ENCODE data around the gene MYH4. TPM values are rescaled to one million over a fixed set of nuclear protein-coding genes. Genes with fewer than 3 reads are reported as not detected.

MYH4 gene
- not detected in 2 replicates for total RNA-seq (2014; rRNA removed; shearing (Covaris generic))

- in situ Hi-C loops (cut with HindIII; ENCODE audit: low sequenced_read_pairs), result no loop called here
Observed at GRCh38 chr17:10469459-10469858, at the start of gene MYH4. TSS of gene MYH4 (minus strand) at chr17:10469559. CDS start at chr17:10466745, 2,814 bp downstream.

DNA sequence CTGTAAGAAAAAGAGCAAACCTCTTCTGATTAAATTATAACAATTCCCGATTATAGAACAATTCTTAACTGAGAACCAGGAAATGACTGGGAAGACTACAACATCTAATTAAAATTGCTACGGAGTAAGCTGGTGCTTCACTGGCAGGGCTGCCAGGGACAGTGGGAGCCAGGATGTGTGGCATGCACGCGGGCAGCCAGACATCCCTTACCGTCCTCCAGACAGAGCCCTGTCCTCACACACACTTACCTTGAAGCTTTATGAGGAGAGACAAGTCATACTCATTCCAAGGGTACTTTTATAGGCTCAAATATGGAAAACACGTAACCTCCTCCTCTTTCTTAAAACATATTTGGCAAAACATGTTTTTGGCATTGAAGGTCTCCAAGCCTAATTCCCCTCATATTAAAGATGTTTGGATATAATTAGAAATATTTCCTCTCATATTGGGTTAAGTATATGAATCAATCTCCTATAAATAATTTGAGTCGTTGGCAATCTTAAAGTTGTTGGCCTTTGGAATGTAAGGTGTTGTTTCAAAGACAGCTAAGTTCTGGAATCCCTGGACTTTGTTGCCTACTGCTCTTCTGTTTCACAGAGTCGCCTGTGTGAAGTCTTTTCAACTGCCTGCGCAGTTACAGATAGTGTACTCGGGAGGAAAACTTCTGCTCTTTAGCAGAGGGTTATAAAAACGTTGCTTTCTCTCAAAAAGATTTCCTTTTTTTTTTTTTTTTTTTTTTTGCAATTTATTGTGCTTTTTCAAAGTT, 49.1 kb upstream of the MYH4 start, which contains the start of gene MYH1:
Gene MYH1 (minus strand): TSS at position 272 of the 767 bp plus-strand sequence. CDS start 1,900 bp downstream, outside the sequence.
- no peak for DNase-seq (ENCODE audit: low spot score)
- in situ Hi-C loops (cut with HindIII; ENCODE audit: low sequenced_read_pairs), result no loop called here

More at GRCh38 chr17:10469459-10469858, at the start of gene MYH4:
- no peak for DNase-seq (ENCODE audit: low spot score)

DNA sequence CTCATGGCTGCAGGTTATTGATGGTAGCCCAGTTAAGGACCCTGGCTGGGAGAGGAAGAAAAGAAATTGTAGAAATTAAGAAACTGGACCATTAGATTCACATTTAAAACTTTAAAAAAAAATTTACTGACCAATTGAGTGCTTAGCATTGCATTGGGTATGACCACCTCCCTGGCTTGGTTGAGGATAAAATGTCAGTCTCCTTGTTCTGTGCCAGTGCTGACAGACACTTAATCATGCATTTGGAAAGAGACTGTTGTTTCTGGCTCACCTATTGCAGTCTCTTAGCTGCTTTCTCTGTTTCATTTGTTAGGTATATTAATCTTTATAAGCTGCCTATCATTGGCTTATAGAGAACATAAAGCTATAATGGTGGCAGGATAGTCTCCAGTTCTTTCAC, 47.3 kb upstream of the MYH4 start:
- DNase-seq (ENCODE audit: low spot score), result no peak
- in situ Hi-C loops (cut with HindIII; ENCODE audit: low sequenced_read_pairs), result no loop called here

GRCh38 chr17:10516065-10516464, 46.7 kb upstream of the MYH4 start:
- in situ Hi-C loops (cut with HindIII; ENCODE audit: low sequenced_read_pairs), result no loop called here

GRCh38 chr17:10513299-10514067, 44.1 kb upstream of the MYH4 start:
- in situ Hi-C loops (cut with HindIII; ENCODE audit: low sequenced_read_pairs), result no loop called here
- no peak for DNase-seq (ENCODE audit: low spot score)

More at GRCh38 chr17:10516065-10516464, 46.7 kb upstream of the MYH4 start:
- no peak for DNase-seq (ENCODE audit: low spot score)

DNA sequence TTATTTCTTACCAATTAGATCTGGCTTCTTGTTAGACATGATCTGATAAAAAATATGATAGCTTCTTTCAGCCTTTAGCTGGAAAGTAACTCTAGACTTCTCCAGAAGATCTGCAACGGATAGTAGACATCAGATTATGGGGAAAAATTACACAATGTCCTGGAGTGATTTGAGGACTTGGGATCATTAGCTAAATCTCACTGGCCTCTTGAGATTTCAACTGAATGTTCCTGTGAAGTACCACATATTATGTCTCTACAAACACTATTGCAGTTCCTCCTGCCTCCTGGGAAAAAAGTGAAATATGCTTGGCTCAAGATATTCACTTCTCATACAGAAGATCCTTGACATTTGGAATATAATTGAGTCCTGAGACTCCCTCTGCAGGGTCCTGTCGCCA, 43.5 kb upstream of the MYH4 start:
- in situ Hi-C loops (cut with HindIII; ENCODE audit: low sequenced_read_pairs), result no loop called here
- DNase-seq (ENCODE audit: low spot score), result no peak

DNA sequence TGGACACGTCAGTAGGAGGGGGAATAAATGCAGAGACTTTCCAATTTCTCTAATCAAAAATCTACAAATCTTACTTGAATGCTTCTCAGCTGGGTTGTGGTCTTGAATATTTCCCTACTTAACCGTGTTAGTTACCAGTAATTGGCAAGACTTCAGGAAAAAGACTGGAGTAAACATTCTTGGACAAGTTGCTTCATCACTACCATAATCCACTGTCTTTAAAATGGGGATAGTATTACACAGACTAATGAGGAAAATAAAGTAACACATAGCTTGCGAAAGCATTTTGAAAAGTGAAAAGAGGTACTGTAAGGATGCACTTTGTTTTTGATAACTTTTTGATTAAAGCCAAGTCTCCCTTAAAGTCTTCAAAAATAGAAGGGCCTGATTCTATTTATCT, 30.6 kb upstream of the MYH4 start:
- in situ Hi-C loops (cut with HindIII; ENCODE audit: low sequenced_read_pairs), result no loop called here
- no peak for DNase-seq (ENCODE audit: low spot score)

GRCh38 chr17:10492004-10492403, 22.6 kb upstream of the MYH4 start:
- DNase-seq (ENCODE audit: low spot score), result no peak
- in situ Hi-C loops (cut with HindIII; ENCODE audit: low sequenced_read_pairs), result no loop called here

- in situ Hi-C loops (cut with HindIII; ENCODE audit: low sequenced_read_pairs), result no loop called here
- DNase-seq (ENCODE audit: low spot score), result no peak
Observed at GRCh38 chr17:10482252-10482651, 12.9 kb upstream of the MYH4 start.

GRCh38 chr17:10477701-10478100, 8.3 kb upstream of the MYH4 start:
- DNase-seq (ENCODE audit: low spot score), result no peak
- in situ Hi-C loops (cut with HindIII; ENCODE audit: low sequenced_read_pairs), result no loop called here

DNA sequence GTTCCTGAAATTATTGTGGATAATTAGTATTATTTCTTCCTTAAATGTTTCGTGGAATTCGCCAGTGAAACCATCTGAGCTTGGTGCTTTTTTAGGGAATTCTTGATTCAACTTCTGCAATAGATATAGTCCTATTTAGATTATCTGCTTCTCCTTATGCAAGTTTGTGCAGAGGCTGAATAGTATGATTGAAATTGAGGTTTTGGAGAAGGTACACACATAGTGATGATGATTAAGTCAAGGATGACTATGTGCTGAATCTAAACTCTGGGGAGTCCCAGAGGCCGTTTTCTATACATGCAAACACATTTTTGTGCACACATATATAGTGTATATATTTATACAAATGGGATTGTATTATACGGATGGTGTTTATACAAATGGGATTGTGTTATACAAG, 5.2 kb upstream of the MYH4 start:
- in situ Hi-C loops (cut with HindIII; ENCODE audit: low sequenced_read_pairs), result no loop called here

GRCh38 chr17:10471858-10472257, 2.5 kb upstream of the MYH4 start:
- in situ Hi-C loops (cut with HindIII; ENCODE audit: low sequenced_read_pairs), result no loop called here
- no peak for DNase-seq (ENCODE audit: low spot score)

More for the DNA sequence above, 5.2 kb upstream of the MYH4 start:
- DNase-seq (ENCODE audit: low spot score), result no peak

GRCh38 chr17:10463402-10463801, 6.0 kb downstream of the MYH4 start:
- in situ Hi-C loops (cut with HindIII; ENCODE audit: low sequenced_read_pairs), result no loop called here
- DNase-seq (ENCODE audit: low spot score), result no peak

DNA sequence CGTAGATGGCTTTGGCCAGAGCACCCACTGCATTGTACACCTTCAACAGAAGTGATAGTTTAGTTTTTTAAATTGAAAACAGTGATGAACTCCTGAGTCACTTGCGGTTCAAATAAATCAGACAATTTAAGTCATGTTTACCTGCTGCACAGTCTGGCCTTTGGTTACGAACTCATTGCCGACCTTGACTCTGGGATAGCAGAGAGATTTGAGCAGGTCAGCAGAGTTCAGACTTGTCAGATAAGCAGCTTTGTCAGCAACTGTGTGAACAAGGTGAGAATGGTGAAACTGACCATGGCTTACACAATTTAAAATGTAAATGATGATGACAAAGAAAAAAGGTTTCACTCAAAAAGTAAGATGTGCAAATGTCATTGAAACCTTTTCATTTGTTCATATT, 9.3 kb downstream of the MYH4 start:
- in situ Hi-C loops (cut with HindIII; ENCODE audit: low sequenced_read_pairs), result no loop called here
- no peak for DNase-seq (ENCODE audit: low spot score)

DNA sequence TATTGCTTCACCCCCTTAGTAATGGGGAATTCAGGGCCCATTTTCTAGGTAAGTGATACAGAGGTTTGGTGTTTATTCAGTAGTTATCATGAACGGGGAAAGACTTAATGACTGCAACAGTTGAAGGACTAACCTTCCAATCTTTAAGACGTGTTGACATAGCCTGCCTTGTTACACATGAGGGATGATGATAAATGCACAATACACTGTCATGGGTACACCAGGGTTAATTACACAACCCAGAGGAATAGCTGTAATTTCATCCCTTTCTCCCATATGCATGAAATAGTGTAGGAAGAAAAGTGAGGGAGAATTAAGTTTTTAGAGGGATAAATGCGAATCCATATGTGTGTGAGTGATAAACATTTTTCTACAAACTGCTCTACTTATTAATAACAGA, 10.7 kb downstream of the MYH4 start:
- DNase-seq (ENCODE audit: low spot score), result no peak
- in situ Hi-C loops (cut with HindIII; ENCODE audit: low sequenced_read_pairs), result no loop called here

GRCh38 chr17:10457952-10458351, 11.4 kb downstream of the MYH4 start:
- in situ Hi-C loops (cut with HindIII; ENCODE audit: low sequenced_read_pairs), result no loop called here
- no peak for DNase-seq (ENCODE audit: low spot score)

DNA sequence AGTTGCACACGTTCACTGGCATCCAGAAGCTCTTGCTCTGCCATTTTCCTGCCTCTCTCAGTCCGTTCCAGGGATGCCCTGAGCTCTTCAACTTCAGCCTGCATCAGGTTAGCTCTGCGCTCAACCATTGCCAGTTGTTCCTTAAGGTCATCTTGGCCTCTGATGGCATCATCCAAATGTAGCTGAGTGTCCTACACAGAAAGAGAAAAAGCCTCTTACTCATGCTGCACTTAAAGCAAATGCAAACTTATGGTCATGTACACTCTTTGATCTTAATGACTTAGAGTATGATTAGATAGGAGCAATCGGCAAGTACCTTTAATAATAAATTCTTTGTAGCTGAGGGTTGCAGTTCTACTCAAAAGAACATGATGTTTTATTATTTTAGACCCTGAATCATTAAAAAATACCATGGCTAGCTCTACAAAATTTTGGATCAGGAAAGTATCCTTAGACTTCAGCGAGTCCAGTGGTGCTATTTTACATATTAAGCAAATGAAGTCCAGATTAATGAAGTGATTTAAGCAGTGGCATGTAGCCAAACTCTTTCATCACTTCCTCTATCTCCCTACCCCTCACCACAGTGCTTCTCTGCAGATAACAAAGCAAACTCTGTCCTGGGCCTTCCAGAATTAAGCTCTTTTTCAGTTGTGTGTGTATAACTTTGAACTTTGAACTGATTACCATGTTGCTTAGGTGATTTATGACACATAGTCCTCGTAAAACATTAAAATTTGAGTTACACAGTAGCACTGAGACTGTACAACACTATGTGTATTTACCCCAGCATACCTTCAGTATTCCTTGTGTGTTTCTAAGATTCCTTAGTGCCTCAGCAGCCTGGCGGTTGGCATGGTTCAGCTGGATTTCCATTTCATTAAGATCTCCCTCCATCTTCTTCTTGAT, 22.1 kb downstream of the MYH4 start:
- DNase-seq (ENCODE audit: low spot score), result no peak
- in situ Hi-C loops (cut with HindIII; ENCODE audit: low sequenced_read_pairs), result no loop called here

DNA sequence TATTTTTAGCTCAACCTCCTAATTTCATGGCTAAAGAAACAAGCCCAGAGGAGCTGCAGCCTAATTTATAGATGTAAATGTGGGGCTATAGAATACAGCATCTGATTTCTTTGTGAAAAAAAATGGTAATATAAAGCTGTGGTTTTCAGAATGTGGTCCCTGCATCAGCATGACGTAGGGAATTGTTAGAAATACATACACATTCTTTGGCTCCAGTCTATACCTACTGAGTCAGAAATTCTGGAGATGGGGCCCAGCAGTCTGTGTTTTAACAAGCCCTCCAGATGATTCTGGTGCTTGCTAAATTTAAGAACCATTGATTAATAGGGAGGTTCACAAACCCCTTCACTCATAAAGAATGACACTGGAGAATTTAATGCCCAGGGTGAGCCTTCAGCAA, 29.5 kb downstream of the MYH4 start:
- in situ Hi-C loops (cut with HindIII; ENCODE audit: low sequenced_read_pairs), result no loop called here
- no peak for DNase-seq (ENCODE audit: low spot score)

- in situ Hi-C loops (cut with HindIII; ENCODE audit: low sequenced_read_pairs), result no loop called here
- no peak for DNase-seq (ENCODE audit: low spot score)
Observed at GRCh38 chr17:10435096-10435495, 34.3 kb downstream of the MYH4 start.
